ENCODE measurements around the gene MIS18BP1. TPM values are rescaled to one million over a fixed set of nuclear protein-coding genes. Genes with fewer than 3 reads are reported as not detected.
"Not testable (repeated sequence)": the region's sequence is repeated elsewhere in the genome, so short reads cannot be mapped to it uniquely, and the experiment has no call there.

MIS18BP1 gene
- total RNA-seq, 4 donors from 2014 or later = 4.7 to 7.0 (median 6.1) TPM

- Histone ChIP-seq H3K27ac (no peak overlapping the region), H3K4me1 (no peaks in the 10 kb centered on the region), H3K36me3 (no peaks in the 10 kb centered on the region), H3K27me3 (no peaks in the 10 kb centered on the region), H3K9me3 (no peaks in the 10 kb centered on the region), H3K4me3 (no peak overlapping the region)
- in situ Hi-C loops (cut with MboI; ENCODE audit: low sequenced_read_pairs in 4 of 4) (no loop called here), intact Hi-C loops (cut with DNase I; ENCODE audit: low total_unique reads) (no loop called here)
- DNase-seq = no peak
- no peak for TF ChIP-seq CTCF (IDR thresholded peaks at IDR 0.05 in 4 of 5, conservative IDR thresholded peaks at IDR 0.05 in 1 of 5)
- no peak for ATAC-seq
Observed at GRCh38 chr14:45227566-45227965, 25.4 kb downstream of the MIS18BP1 start.

- Histone ChIP-seq H3K27me3 (no peaks in the 10 kb centered on the region), H3K4me3 (no peak overlapping the region), H3K9me3 (no peaks in the 10 kb centered on the region), H3K36me3 (no peaks in the 10 kb centered on the region), H3K4me1 (no peaks in the 10 kb centered on the region), H3K27ac (no peak overlapping the region)
- no peak for DNase-seq
- TF ChIP-seq POLR2A (IDR thresholded peaks at IDR 0.05) = no peak
- TF ChIP-seq CTCF (IDR thresholded peaks at IDR 0.05 in 4 of 5, conservative IDR thresholded peaks at IDR 0.05 in 1 of 5) = no peak
- ATAC-seq = no peak
- in situ Hi-C loops (cut with MboI; ENCODE audit: low sequenced_read_pairs in 4 of 4) (no loop called here), intact Hi-C loops (cut with DNase I; ENCODE audit: low total_unique reads) (no loop called here)
Observed at GRCh38 chr14:45222485-45223262, 30.3 kb downstream of the MIS18BP1 start.

- DNase-seq; ATAC-seq; H3K36me3 ChIP-seq; H3K9me3 ChIP-seq; in situ Hi-C loops (cut with MboI; ENCODE audit: low sequenced_read_pairs in 4 of 4); intact Hi-C loops (cut with DNase I; ENCODE audit: low total_unique reads); H3K27me3 ChIP-seq; H3K4me1 ChIP-seq; H3K27ac ChIP-seq; H3K4me3 ChIP-seq: not testable (repeated sequence)
Observed at GRCh38 chr14:45214341-45214740, 38.7 kb downstream of the MIS18BP1 start.

- H3K9me3 ChIP-seq; H3K4me3 ChIP-seq; in situ Hi-C loops (cut with MboI; ENCODE audit: low sequenced_read_pairs in 4 of 4); H3K36me3 ChIP-seq; DNase-seq; intact Hi-C loops (cut with DNase I; ENCODE audit: low total_unique reads); H3K27me3 ChIP-seq; H3K4me1 ChIP-seq; ATAC-seq; H3K27ac ChIP-seq: not testable (repeated sequence)
Observed at GRCh38 chr14:45213716-45214115, 39.3 kb downstream of the MIS18BP1 start.

GRCh38 chr14:45212231-45212630 lies 40.8 kb downstream of the MIS18BP1 start:
- no peak for TF ChIP-seq POLR2A (IDR thresholded peaks at IDR 0.05)
- TF ChIP-seq CTCF (IDR thresholded peaks at IDR 0.05 in 4 of 5, conservative IDR thresholded peaks at IDR 0.05 in 1 of 5) = no peak
- Histone ChIP-seq H3K27ac (no peak overlapping the region), H3K27me3 (no peaks in the 10 kb centered on the region), H3K4me3 (no peak overlapping the region), H3K4me1 (no peaks in the 10 kb centered on the region), H3K9me3 (no peaks in the 10 kb centered on the region), H3K36me3 (peaks cover 0 to 7% of the 10 kb centered on the region in 2 donors)
- in situ Hi-C loops (cut with MboI; ENCODE audit: low sequenced_read_pairs in 4 of 4) = no loop called here
- DNase-seq = no peak
- intact Hi-C loops (cut with DNase I; ENCODE audit: low total_unique reads) = no loop called here
- ATAC-seq = no peak

GRCh38 chr14:45211295-45211694 lies 41.7 kb downstream of the MIS18BP1 start:
- intact Hi-C loops (cut with DNase I; ENCODE audit: low total_unique reads) = no loop called here
- no peaks in the 10 kb centered on the region for H3K27me3 ChIP-seq
- H3K36me3 ChIP-seq = peaks cover 0 to 7% of the 10 kb centered on the region in 2 donors
- no peaks in the 10 kb centered on the region for H3K9me3 ChIP-seq
- no peaks in the 10 kb centered on the region for H3K4me1 ChIP-seq
- DNase-seq (no peak), ATAC-seq (no peak)
- no peak overlapping the region for H3K4me3 ChIP-seq
- H3K27ac ChIP-seq = no peak overlapping the region
- in situ Hi-C loops (cut with MboI; ENCODE audit: low sequenced_read_pairs in 4 of 4) = no loop called here
- no peak for TF ChIP-seq CTCF (IDR thresholded peaks at IDR 0.05 in 4 of 5, conservative IDR thresholded peaks at IDR 0.05 in 1 of 5)
- no peak for TF ChIP-seq POLR2A (IDR thresholded peaks at IDR 0.05)

Measured in gastrocnemius medialis (tissue), 4 donors.